ENCODE data around the gene ZDHHC12. TPM values are rescaled to one million over a fixed set of nuclear protein-coding genes. Genes with fewer than 3 reads are reported as not detected.

ZDHHC12 gene
- total RNA-seq, 4 donors from 2014 or later = 35.6 to 190 (median 123) TPM

DNA sequence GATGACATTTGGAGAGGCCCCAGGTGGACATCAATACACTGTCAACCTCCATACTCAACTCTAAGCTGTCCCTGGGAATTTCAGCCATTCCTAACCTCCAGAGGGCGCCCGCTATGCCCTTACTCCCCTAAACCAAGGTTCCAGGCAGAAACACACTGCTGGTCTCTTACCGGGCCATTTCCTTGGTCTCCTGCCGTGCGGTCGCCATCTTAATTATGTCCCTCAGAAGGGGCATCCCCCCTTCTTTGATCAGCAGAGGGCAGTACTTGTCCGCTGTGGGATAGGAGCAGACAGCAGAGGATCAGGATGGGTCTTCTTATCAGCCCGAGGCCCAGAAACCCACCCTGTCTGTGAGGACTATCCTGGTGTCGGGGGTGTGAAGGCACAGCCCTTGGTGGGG, 9.3 kb upstream of the ZDHHC12 start:
- no peak overlapping the region for H3K4me3 ChIP-seq
- 35% methylated on average over 9 of the region's 9 CpGs; no CpG with 5 or more reads in 1 of the 2 donors for WGBS, 2 donors (ENCODE audit: low coverage in 1 of 2)
- intact Hi-C loops (cut with DNase I; ENCODE audit: low total_unique reads) (no loop called here), in situ Hi-C loops (cut with MboI; ENCODE audit: low pct_ligation_motif_present in 1 of 4, low pct_unique_long_range_greater_than_20kb in 1 of 4, low sequenced_read_pairs in 3 of 4) (no loop called here)
- TF ChIP-seq POLR2AphosphoS5 (IDR thresholded peaks at IDR 0.05) (no peak), EP300 (IDR thresholded peaks at IDR 0.05; ENCODE audit: low read depth) (no peak), POLR2A (IDR thresholded peaks at IDR 0.05) (no peak)
- TF ChIP-seq, protein P1, sequence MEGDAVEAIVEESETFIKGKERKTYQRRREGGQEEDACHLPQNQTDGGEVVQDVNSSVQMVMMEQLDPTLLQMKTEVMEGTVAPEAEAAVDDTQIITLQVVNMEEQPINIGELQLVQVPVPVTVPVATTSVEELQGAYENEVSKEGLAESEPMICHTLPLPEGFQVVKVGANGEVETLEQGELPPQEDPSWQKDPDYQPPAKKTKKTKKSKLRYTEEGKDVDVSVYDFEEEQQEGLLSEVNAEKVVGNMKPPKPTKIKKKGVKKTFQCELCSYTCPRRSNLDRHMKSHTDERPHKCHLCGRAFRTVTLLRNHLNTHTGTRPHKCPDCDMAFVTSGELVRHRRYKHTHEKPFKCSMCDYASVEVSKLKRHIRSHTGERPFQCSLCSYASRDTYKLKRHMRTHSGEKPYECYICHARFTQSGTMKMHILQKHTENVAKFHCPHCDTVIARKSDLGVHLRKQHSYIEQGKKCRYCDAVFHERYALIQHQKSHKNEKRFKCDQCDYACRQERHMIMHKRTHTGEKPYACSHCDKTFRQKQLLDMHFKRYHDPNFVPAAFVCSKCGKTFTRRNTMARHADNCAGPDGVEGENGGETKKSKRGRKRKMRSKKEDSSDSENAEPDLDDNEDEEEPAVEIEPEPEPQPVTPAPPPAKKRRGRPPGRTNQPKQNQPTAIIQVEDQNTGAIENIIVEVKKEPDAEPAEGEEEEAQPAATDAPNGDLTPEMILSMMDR (IDR thresholded peaks at IDR 0.05) = peak; percentile 53 to 66 (median 55)
- H3K4me1 ChIP-seq = no peaks in the 10 kb centered on the region
- peak; percentile 78 for DNase-seq
- no peaks in the 10 kb centered on the region for H3K27me3 ChIP-seq
- peak overlapping the region; percentile 4 to 47 (median 40) for H3K27ac ChIP-seq
- peaks cover 0 to 18% (median 4%) of the 10 kb centered on the region in 4 donors for H3K36me3 ChIP-seq
- no peaks in the 10 kb centered on the region for H3K9me3 ChIP-seq

DNA sequence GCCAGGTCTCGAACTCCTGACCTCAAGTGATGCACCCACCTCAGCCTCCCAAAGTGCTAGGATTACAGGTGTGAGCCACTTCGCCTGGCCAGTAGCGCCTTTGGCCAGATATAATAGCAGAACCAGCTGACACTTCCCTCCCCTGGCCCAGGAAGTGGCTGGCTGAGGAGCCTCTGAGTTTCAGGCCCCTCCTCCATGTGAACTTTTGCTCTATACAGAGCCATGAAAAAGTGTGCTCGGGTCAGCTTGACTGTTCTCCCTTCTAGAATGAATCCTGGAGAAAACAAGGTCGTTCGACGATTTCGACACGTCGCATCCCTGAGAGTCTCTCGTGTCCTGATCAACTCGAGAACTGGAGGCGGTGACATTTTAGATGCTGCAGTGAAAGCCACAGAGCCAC, 8.6 kb upstream of the ZDHHC12 start:
- H3K4me1 ChIP-seq = no peaks in the 10 kb centered on the region
- no peak overlapping the region for H3K4me3 ChIP-seq
- TF ChIP-seq EP300 (IDR thresholded peaks at IDR 0.05; ENCODE audit: low read depth) (no peak), POLR2AphosphoS5 (IDR thresholded peaks at IDR 0.05) (no peak), POLR2A (IDR thresholded peaks at IDR 0.05) (no peak)
- TF ChIP-seq, protein P1 (IDR thresholded peaks at IDR 0.05) = no peak
- intact Hi-C loops (cut with DNase I; ENCODE audit: low total_unique reads) = no loop called here
- H3K36me3 ChIP-seq = peaks cover 0 to 18% (median 4%) of the 10 kb centered on the region in 4 donors
- no peak for DNase-seq
- no peaks in the 10 kb centered on the region for H3K27me3 ChIP-seq
- WGBS, 2 donors (ENCODE audit: low coverage in 1 of 2) = 92% methylated on average over 13 of the region's 13 CpGs; no CpG with 5 or more reads in 1 of the 2 donors
- no peak overlapping the region for H3K27ac ChIP-seq
- H3K9me3 ChIP-seq = no peaks in the 10 kb centered on the region
- in situ Hi-C loops (cut with MboI; ENCODE audit: low pct_ligation_motif_present in 1 of 4, low pct_unique_long_range_greater_than_20kb in 1 of 4, low sequenced_read_pairs in 3 of 4) = no loop called here

DNA sequence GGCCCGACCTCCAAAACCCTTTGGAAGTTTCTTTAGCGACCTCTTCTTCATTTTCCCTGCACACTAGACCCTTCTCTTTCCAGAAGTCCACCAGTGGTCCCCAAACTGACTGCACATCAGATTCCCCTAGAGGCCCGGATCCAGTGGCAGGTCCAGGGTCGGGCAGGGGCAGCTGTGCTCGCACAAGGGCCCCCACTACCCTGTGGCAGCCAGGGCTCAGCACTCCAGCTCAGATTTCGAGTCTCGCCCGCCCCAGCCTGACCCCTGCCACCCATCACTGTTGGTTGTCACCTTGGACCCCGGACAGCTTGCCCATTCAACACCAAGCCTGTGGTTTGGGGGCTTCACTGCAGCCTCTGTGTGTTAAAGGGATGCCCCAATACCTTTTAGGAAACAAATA, 7.8 kb upstream of the ZDHHC12 start:
- Histone ChIP-seq H3K4me1 (no peaks in the 10 kb centered on the region), H3K9me3 (no peaks in the 10 kb centered on the region), H3K27ac (no peak overlapping the region), H3K36me3 (peaks cover 0 to 11% (median 4%) of the 10 kb centered on the region in 4 donors), H3K4me3 (no peak overlapping the region), H3K27me3 (no peaks in the 10 kb centered on the region)
- in situ Hi-C loops (cut with MboI; ENCODE audit: low pct_ligation_motif_present in 1 of 4, low pct_unique_long_range_greater_than_20kb in 1 of 4, low sequenced_read_pairs in 3 of 4) (no loop called here), intact Hi-C loops (cut with DNase I; ENCODE audit: low total_unique reads) (no loop called here)
- no peak for TF ChIP-seq EP300 (IDR thresholded peaks at IDR 0.05; ENCODE audit: low read depth)
- TF ChIP-seq, protein P1 (IDR thresholded peaks at IDR 0.05) = no peak
- DNase-seq = no peak
- 79 to 90% methylated on average over 2 to 9 of the region's 9 CpGs for WGBS, 2 donors (ENCODE audit: low coverage in 1 of 2)

DNA sequence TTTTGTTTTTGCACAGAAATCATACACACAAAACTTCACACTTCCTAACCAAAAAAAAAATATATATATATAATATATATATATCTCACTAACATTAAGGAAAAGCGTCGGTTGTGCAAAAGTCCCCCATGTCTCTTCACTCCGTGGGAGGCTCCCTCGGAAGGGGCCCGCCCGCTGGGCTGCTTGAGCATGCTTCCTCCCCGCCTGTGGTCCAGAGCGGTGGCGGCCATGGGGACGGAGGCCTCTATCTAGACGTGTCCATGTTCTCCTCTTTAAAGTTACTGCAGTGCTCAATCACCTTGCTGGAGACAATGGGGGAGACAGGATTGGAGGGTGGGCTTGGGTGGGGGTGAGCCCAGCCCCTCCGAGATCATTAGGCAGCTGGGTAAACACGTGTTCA, 7.2 kb upstream of the ZDHHC12 start:
- no peak for DNase-seq
- no peak overlapping the region for H3K27ac ChIP-seq
- peaks cover 0 to 11% (median 4%) of the 10 kb centered on the region in 4 donors for H3K36me3 ChIP-seq
- in situ Hi-C loops (cut with MboI; ENCODE audit: low pct_ligation_motif_present in 1 of 4, low pct_unique_long_range_greater_than_20kb in 1 of 4, low sequenced_read_pairs in 3 of 4) = no loop called here
- no peaks in the 10 kb centered on the region for H3K9me3 ChIP-seq
- 93% methylated on average over 3 to 13 of the region's 13 CpGs for WGBS, 2 donors (ENCODE audit: low coverage in 1 of 2)
- H3K4me3 ChIP-seq = no peak overlapping the region
- no peaks in the 10 kb centered on the region for H3K27me3 ChIP-seq
- intact Hi-C loops (cut with DNase I; ENCODE audit: low total_unique reads) = no loop called here
- H3K4me1 ChIP-seq = no peaks in the 10 kb centered on the region
- no peak for TF ChIP-seq EP300 (IDR thresholded peaks at IDR 0.05; ENCODE audit: low read depth)
- no peak for TF ChIP-seq POLR2A (IDR thresholded peaks at IDR 0.05)
- TF ChIP-seq, protein P1 (IDR thresholded peaks at IDR 0.05) = no peak
- no peak for TF ChIP-seq POLR2AphosphoS5 (IDR thresholded peaks at IDR 0.05)
